ENCODE results near the gene SNTG2. TPM values are rescaled to one million over a fixed set of nuclear protein-coding genes. Genes with fewer than 3 reads are reported as not detected.

The SNTG2 gene
- total and polyA plus RNA-seq, 4 donors, result 1.5 to 4.2 (median 1.9) TPM

GRCh38 chr2:1136067-1136466 lies 185.4 kb downstream of the SNTG2 start:
- H3K27ac ChIP-seq (ENCODE audit: low read depth, low read length), result no peak overlapping the region
- peaks cover 2% of the 10 kb centered on the region for H3K4me1 ChIP-seq (ENCODE audit: control insufficient read depth, insufficient read depth, low read length)
- H3K9me3 ChIP-seq (ENCODE audit: control insufficient read depth, insufficient read depth, low read length), result no peaks in the 10 kb centered on the region
- H3K4me3 ChIP-seq (ENCODE audit: low read depth, low read length), result no peak overlapping the region
- 39% methylated on average over 5 of the region's 7 CpGs for WGBS (ENCODE audit: insufficient coverage)
- DNase-seq (ENCODE audit: low read depth in 4 of 6, low spot score in 6 of 6), result peak in 3 of 6 donors; percentile 9 to 78 (median 39)
- no peaks in the 10 kb centered on the region for H3K36me3 ChIP-seq (ENCODE audit: control insufficient read depth, insufficient read depth, low read length)
- H3K27me3 ChIP-seq (ENCODE audit: control insufficient read depth, insufficient read depth, low read length), result no peaks in the 10 kb centered on the region

GRCh38 chr2:1136846-1137245 lies 186.2 kb downstream of the SNTG2 start:
- Histone ChIP-seq H3K27me3 (ENCODE audit: control insufficient read depth, insufficient read depth, low read length) (no peaks in the 10 kb centered on the region), H3K9me3 (ENCODE audit: control insufficient read depth, insufficient read depth, low read length) (no peaks in the 10 kb centered on the region), H3K36me3 (ENCODE audit: control insufficient read depth, insufficient read depth, low read length) (no peaks in the 10 kb centered on the region), H3K27ac (ENCODE audit: low read depth, low read length) (no peak overlapping the region), H3K4me3 (ENCODE audit: low read depth, low read length) (no peak overlapping the region), H3K4me1 (ENCODE audit: control insufficient read depth, insufficient read depth, low read length) (peaks cover 2% of the 10 kb centered on the region)
- 59% methylated on average over 5 of the region's 7 CpGs for WGBS (ENCODE audit: insufficient coverage)
- peak in 1 of 6 donors; percentile 25 for DNase-seq (ENCODE audit: low read depth in 4 of 6, low spot score in 6 of 6)

GRCh38 chr2:1137264-1137663 lies 186.6 kb downstream of the SNTG2 start:
- no peak overlapping the region for H3K27ac ChIP-seq (ENCODE audit: low read depth, low read length)
- 94% methylated on average over 6 of the region's 7 CpGs for WGBS (ENCODE audit: insufficient coverage)

GRCh38 chr2:1137913-1138391 lies 187.3 kb downstream of the SNTG2 start:
- H3K9me3 ChIP-seq (ENCODE audit: control insufficient read depth, insufficient read depth, low read length), result no peaks in the 10 kb centered on the region
- no peak overlapping the region for H3K27ac ChIP-seq (ENCODE audit: low read depth, low read length)
- no peaks in the 10 kb centered on the region for H3K36me3 ChIP-seq (ENCODE audit: control insufficient read depth, insufficient read depth, low read length)
- peaks cover 2% of the 10 kb centered on the region for H3K4me1 ChIP-seq (ENCODE audit: control insufficient read depth, insufficient read depth, low read length)
- WGBS (ENCODE audit: insufficient coverage), result 86% methylated on average over 15 of the region's 15 CpGs
- DNase-seq (ENCODE audit: low read depth in 4 of 6, low spot score in 6 of 6), result peak in 1 of 6 donors; percentile 7
- no peaks in the 10 kb centered on the region for H3K27me3 ChIP-seq (ENCODE audit: control insufficient read depth, insufficient read depth, low read length)
- H3K4me3 ChIP-seq (ENCODE audit: low read depth, low read length), result no peak overlapping the region

More at GRCh38 chr2:1137264-1137663, 186.6 kb downstream of the SNTG2 start:
- H3K27me3 ChIP-seq (ENCODE audit: control insufficient read depth, insufficient read depth, low read length), result no peaks in the 10 kb centered on the region
- no peak overlapping the region for H3K4me3 ChIP-seq (ENCODE audit: low read depth, low read length)
- H3K9me3 ChIP-seq (ENCODE audit: control insufficient read depth, insufficient read depth, low read length), result no peaks in the 10 kb centered on the region
- no peaks in the 10 kb centered on the region for H3K36me3 ChIP-seq (ENCODE audit: control insufficient read depth, insufficient read depth, low read length)
- no peak for DNase-seq (ENCODE audit: low read depth in 4 of 6, low spot score in 6 of 6)
- peaks cover 2% of the 10 kb centered on the region for H3K4me1 ChIP-seq (ENCODE audit: control insufficient read depth, insufficient read depth, low read length)

- peaks cover 2% of the 10 kb centered on the region for H3K4me1 ChIP-seq (ENCODE audit: control insufficient read depth, insufficient read depth, low read length)
- DNase-seq (ENCODE audit: low read depth in 4 of 6, low spot score in 6 of 6), result peak in 1 of 6 donors; percentile 14
- no peaks in the 10 kb centered on the region for H3K9me3 ChIP-seq (ENCODE audit: control insufficient read depth, insufficient read depth, low read length)
- 31% methylated on average over 12 of the region's 17 CpGs for WGBS (ENCODE audit: insufficient coverage)
- no peaks in the 10 kb centered on the region for H3K27me3 ChIP-seq (ENCODE audit: control insufficient read depth, insufficient read depth, low read length)
- H3K36me3 ChIP-seq (ENCODE audit: control insufficient read depth, insufficient read depth, low read length), result no peaks in the 10 kb centered on the region
- no peak overlapping the region for H3K27ac ChIP-seq (ENCODE audit: low read depth, low read length)
- no peak overlapping the region for H3K4me3 ChIP-seq (ENCODE audit: low read depth, low read length)
These were observed 189.8 kb downstream of the SNTG2 start for GRCh38 chr2:1140389-1141003.

GRCh38 chr2:1141079-1141478 lies 190.4 kb downstream of the SNTG2 start:
- H3K27ac ChIP-seq (ENCODE audit: low read depth, low read length), result no peak overlapping the region
- WGBS (ENCODE audit: insufficient coverage), result 73% methylated on average over 7 of the region's 7 CpGs
- H3K36me3 ChIP-seq (ENCODE audit: control insufficient read depth, insufficient read depth, low read length), result no peaks in the 10 kb centered on the region
- H3K27me3 ChIP-seq (ENCODE audit: control insufficient read depth, insufficient read depth, low read length), result no peaks in the 10 kb centered on the region
- DNase-seq (ENCODE audit: low read depth in 4 of 6, low spot score in 6 of 6), result peak in 1 of 6 donors; percentile 45
- peaks cover 2% of the 10 kb centered on the region for H3K4me1 ChIP-seq (ENCODE audit: control insufficient read depth, insufficient read depth, low read length)
- no peak overlapping the region for H3K4me3 ChIP-seq (ENCODE audit: low read depth, low read length)
- no peaks in the 10 kb centered on the region for H3K9me3 ChIP-seq (ENCODE audit: control insufficient read depth, insufficient read depth, low read length)

- H3K27ac ChIP-seq (ENCODE audit: low read depth, low read length), result no peak overlapping the region
- peaks cover 2% of the 10 kb centered on the region for H3K4me1 ChIP-seq (ENCODE audit: control insufficient read depth, insufficient read depth, low read length)
- DNase-seq (ENCODE audit: low read depth in 4 of 6, low spot score in 6 of 6), result no peak
- 100% methylated on average over 1 of the region's 1 CpG for WGBS (ENCODE audit: insufficient coverage)
- no peaks in the 10 kb centered on the region for H3K36me3 ChIP-seq (ENCODE audit: control insufficient read depth, insufficient read depth, low read length)
- no peak overlapping the region for H3K4me3 ChIP-seq (ENCODE audit: low read depth, low read length)
- no peaks in the 10 kb centered on the region for H3K9me3 ChIP-seq (ENCODE audit: control insufficient read depth, insufficient read depth, low read length)
- H3K27me3 ChIP-seq (ENCODE audit: control insufficient read depth, insufficient read depth, low read length), result no peaks in the 10 kb centered on the region
These were observed 192.5 kb downstream of the SNTG2 start for GRCh38 chr2:1143129-1143528.

GRCh38 chr2:1147873-1148612 lies 197.4 kb downstream of the SNTG2 start:
- H3K27ac ChIP-seq (ENCODE audit: low read depth, low read length), result no peak overlapping the region
- no peaks in the 10 kb centered on the region for H3K27me3 ChIP-seq (ENCODE audit: control insufficient read depth, insufficient read depth, low read length)
- H3K4me3 ChIP-seq (ENCODE audit: low read depth, low read length), result no peak overlapping the region
- no peaks in the 10 kb centered on the region for H3K9me3 ChIP-seq (ENCODE audit: control insufficient read depth, insufficient read depth, low read length)
- no peak for DNase-seq (ENCODE audit: low read depth in 4 of 6, low spot score in 6 of 6)
- WGBS (ENCODE audit: insufficient coverage), result 42% methylated on average over 4 of the region's 5 CpGs
- H3K4me1 ChIP-seq (ENCODE audit: control insufficient read depth, insufficient read depth, low read length), result no peaks in the 10 kb centered on the region
- H3K36me3 ChIP-seq (ENCODE audit: control insufficient read depth, insufficient read depth, low read length), result no peaks in the 10 kb centered on the region

- H3K27ac ChIP-seq (ENCODE audit: low read depth, low read length), result no peak overlapping the region
- no peaks in the 10 kb centered on the region for H3K9me3 ChIP-seq (ENCODE audit: control insufficient read depth, insufficient read depth, low read length)
- H3K4me1 ChIP-seq (ENCODE audit: control insufficient read depth, insufficient read depth, low read length), result peaks cover 3% of the 10 kb centered on the region
- DNase-seq (ENCODE audit: low read depth in 4 of 6, low spot score in 6 of 6), result no peak
- WGBS (ENCODE audit: insufficient coverage), result 85% methylated on average over 8 of the region's 13 CpGs
- no peaks in the 10 kb centered on the region for H3K27me3 ChIP-seq (ENCODE audit: control insufficient read depth, insufficient read depth, low read length)
- no peaks in the 10 kb centered on the region for H3K36me3 ChIP-seq (ENCODE audit: control insufficient read depth, insufficient read depth, low read length)
- no peak overlapping the region for H3K4me3 ChIP-seq (ENCODE audit: low read depth, low read length)
These were observed 200.3 kb downstream of the SNTG2 start for GRCh38 chr2:1150724-1151511.

Data from spinal cord (tissue), 10 donors.